SK-N-MC (cell line): ENCODE results near the gene OTX2.

Experiments
- DNase-seq: peaks from one replicate; pipeline ENCODE4 v3.0.0-alpha.2; 2011; ENCODE audit warnings: low read depth, low spot score
- H3K27ac ChIP-seq: fragments of 200-600 bp; sonication (generic); 2 replicates; pipeline ENCODE4 v1.5.1; 2016; ENCODE audit warnings: mixed run types
- H3K36me3 ChIP-seq: fragments of 200-600 bp; sonication (generic); 2 replicates; pipeline ENCODE4 v1.6.1; 2017; ENCODE audit warnings: antibody characterized with exemption, low read length, mixed read lengths; ENCODE audit not compliant: insufficient read depth
- H3K4me3 ChIP-seq: fragments of 200-600 bp; sonication (generic); 2 replicates; pipeline ENCODE4 v1.5.1; 2016
- H3K9ac ChIP-seq: fragments of 200-600 bp; sonication (generic); 2 replicates; pipeline ENCODE4 v1.8.0; 2017; ENCODE audit warnings: mixed run types, mixed read lengths; ENCODE audit not compliant: insufficient read length
- H3K9me3 ChIP-seq: fragments of 200-600 bp; sonication (generic); 2 replicates; pipeline ENCODE4 v1.6.1; 2017; ENCODE audit warnings: low read depth, mild to moderate bottlenecking, antibody characterized with exemption, low read length, moderate library complexity, mixed read lengths
- EZH2 ChIP-seq: fragments of 200-600 bp; sonication (generic); IDR thresholded peaks from one replicate; pipeline ENCODE4 v1.6.1; 2017; ENCODE audit warnings: antibody characterized with exemption
- FOXP2 ChIP-seq: optimal IDR thresholded peaks from 2 replicates; pipeline ENCODE3; 2011; ENCODE audit warnings: mild to moderate bottlenecking, moderate library complexity; ENCODE audit not compliant: insufficient read depth; ENCODE audit errors: extremely low read length, control extremely low read depth
- POLR2AphosphoS5 ChIP-seq: IDR thresholded peaks from 2 replicates; pipeline ENCODE4 v1.6.1; 2012; ENCODE audit warnings: mild to moderate bottlenecking, low read depth, low read length, borderline replicate concordance

OTX2 gene

GRCh38 chr14:56814969-56815700 lies 4.9 kb upstream of the OTX2 start:
- TF ChIP-seq FOXP2: no peak
- TF ChIP-seq EZH2: no peak
- TF ChIP-seq POLR2AphosphoS5: no peak

GRCh38 chr14:56814519-56814959 lies 4.3 kb upstream of the OTX2 start:
- no peaks in the 10 kb centered on the region for H3K36me3 ChIP-seq

More at GRCh38 chr14:56814969-56815700, 4.9 kb upstream of the OTX2 start:
- H3K36me3 ChIP-seq: no peaks in the 10 kb centered on the region
- peak overlapping the region; percentile 99 for H3K27ac ChIP-seq
- H3K9ac ChIP-seq: peak overlapping the region; percentile 87
- H3K4me3 ChIP-seq: peak overlapping the region; percentile 93
- H3K9me3 ChIP-seq: no peaks in the 10 kb centered on the region
- DNase-seq: no peak

GRCh38 chr14:56813143-56813551 lies 2.9 kb upstream of the OTX2 start:
- Histone ChIP-seq H3K36me3 (no peaks in the 10 kb centered on the region), H3K9ac (peak overlapping the region; percentile 87), H3K27ac (peak overlapping the region; percentile 99), H3K4me3 (peak overlapping the region; percentile 93), H3K9me3 (no peaks in the 10 kb centered on the region)
- no peak for DNase-seq
- TF ChIP-seq EZH2: no peak
- 0 out of 2 replicates have a peak, but pooled peaks have one; percentile 20 for TF ChIP-seq POLR2AphosphoS5
- TF ChIP-seq FOXP2: no peak

More at GRCh38 chr14:56814519-56814959, 4.3 kb upstream of the OTX2 start:
- TF ChIP-seq FOXP2 (no peak), POLR2AphosphoS5 (peak; percentile 26; the same call in 1 of the 2 replicates)
- no peak for DNase-seq
- H3K4me3 ChIP-seq: peak overlapping the region; percentile 93
- H3K27ac ChIP-seq: peak overlapping the region; percentile 99
- H3K9me3 ChIP-seq: no peaks in the 10 kb centered on the region
- H3K9ac ChIP-seq: peak overlapping the region; percentile 87

- Histone ChIP-seq H3K27ac (peak overlapping the region; percentile 99), H3K9ac (peak overlapping the region; percentile 87), H3K4me3 (peak overlapping the region; percentile 93), H3K9me3 (no peaks in the 10 kb centered on the region), H3K36me3 (no peaks in the 10 kb centered on the region)
- TF ChIP-seq FOXP2 (no peak), POLR2AphosphoS5 (no peak), EZH2 (no peak)
- DNase-seq: no peak
These were observed 2.3 kb upstream of the OTX2 start for GRCh38 chr14:56812364-56813141.

GRCh38 chr14:56811593-56812363 lies 1.5 kb upstream of the OTX2 start:
- DNase-seq: no peak
- Histone ChIP-seq H3K4me3 (peak overlapping the region; percentile 93), H3K9ac (peak overlapping the region; percentile 87), H3K27ac (peak overlapping the region; percentile 99), H3K9me3 (no peaks in the 10 kb centered on the region), H3K36me3 (no peaks in the 10 kb centered on the region)
- no peak for TF ChIP-seq FOXP2
- TF ChIP-seq POLR2AphosphoS5: no peak; the same call in 1 of the 2 replicates

- H3K9me3 ChIP-seq: no peaks in the 10 kb centered on the region
- TF ChIP-seq POLR2AphosphoS5 (no peak), FOXP2 (no peak), EZH2 (no peak)
- H3K9ac ChIP-seq: peak overlapping the region; percentile 87
- peak overlapping the region; percentile 87 for H3K27ac ChIP-seq
- no peak for DNase-seq
- no peaks in the 10 kb centered on the region for H3K36me3 ChIP-seq
- peak overlapping the region; percentile 93 for H3K4me3 ChIP-seq
These were observed 735 bp upstream of the OTX2 start for GRCh38 chr14:56810836-56811592.

- peaks cover 6% of the 10 kb centered on the region; the same call in 1 of the 2 replicates for H3K36me3 ChIP-seq
- TF ChIP-seq FOXP2: no peak
- no peak for TF ChIP-seq EZH2
- TF ChIP-seq POLR2AphosphoS5: no peak
- no peak for DNase-seq
- H3K4me3 ChIP-seq: peak overlapping the region; percentile 93
- peak overlapping the region; percentile 87 for H3K27ac ChIP-seq
- H3K9me3 ChIP-seq: no peaks in the 10 kb centered on the region
- peak overlapping the region; percentile 87 for H3K9ac ChIP-seq
These were observed 771 bp downstream of the OTX2 start for GRCh38 chr14:56809270-56810146.
